GM18502 (cell line): ENCODE data around the gene MEX3B.
"Not testable (repeated sequence)": the region's sequence is repeated elsewhere in the genome, so short reads cannot be mapped to it uniquely, and the experiment has no call there.

Experiments used
- ATAC-seq: cut with Tn5 transposase; IDR thresholded peaks from one replicate; pipeline ENCODE4 v1.9.1; 2021; ENCODE audit warnings: mild to moderate bottlenecking; ENCODE audit not compliant: unreplicated experiment, poor library complexity

The MEX3B gene

DNA sequence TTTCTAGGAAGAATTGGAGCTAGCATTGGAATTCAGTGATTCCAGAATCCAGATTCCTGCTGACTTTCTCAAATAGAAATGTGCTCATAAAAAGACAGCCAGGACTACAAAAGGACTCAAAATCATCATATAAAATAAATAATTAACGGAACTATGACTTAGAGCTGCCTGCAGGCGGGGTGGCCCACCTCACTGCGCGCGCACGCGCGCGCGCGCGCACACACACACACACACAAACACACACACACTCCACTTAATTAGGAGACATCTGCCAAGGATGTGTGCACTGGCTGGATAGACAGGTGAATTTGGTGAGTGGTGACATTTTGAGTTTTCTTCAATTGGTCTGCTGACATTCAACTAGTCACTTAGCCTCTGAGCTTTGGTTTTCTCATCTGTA is 6.9 kb upstream of the MEX3B start:
- ATAC-seq, result no peak

DNA sequence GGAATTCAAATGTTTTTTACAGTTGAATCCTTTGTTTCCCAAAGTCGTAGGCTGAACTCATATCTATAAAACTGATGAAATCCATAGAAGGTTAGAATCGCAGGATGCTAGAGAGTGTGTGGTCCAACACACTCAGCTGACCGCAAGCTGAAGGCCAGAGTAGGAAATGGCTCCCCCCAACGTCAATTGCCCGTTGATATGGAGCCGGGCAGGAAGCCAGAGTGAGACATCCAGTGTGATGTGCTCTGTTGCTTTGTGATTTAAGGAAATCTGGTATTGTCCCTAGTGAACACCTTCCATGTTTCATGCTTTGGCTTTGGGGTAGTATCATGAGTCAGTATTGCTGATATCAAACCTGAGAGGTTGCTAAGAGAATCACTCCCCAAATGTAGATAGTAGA is 5.8 kb upstream of the MEX3B start:
- no peak for ATAC-seq

DNA sequence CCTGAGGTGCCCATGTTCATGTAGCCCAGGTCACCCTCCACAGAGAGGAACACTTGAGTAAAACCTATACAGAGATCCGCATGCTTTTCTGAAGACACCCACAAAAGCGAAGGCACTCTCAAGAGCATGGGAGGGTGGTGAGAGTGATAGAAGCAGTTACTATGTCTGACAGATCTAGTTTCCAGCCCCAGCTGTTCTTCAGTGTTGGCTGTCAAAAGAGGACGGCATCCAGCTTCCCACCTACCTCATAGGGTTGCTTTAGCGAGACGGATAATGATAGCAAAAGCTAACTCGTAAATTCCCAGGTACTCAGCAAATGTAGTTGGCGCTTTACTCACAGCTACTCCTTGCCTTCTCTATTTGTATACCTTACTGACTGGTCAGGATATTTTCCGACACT is 3.0 kb upstream of the MEX3B start:
- ATAC-seq, result no peak

DNA sequence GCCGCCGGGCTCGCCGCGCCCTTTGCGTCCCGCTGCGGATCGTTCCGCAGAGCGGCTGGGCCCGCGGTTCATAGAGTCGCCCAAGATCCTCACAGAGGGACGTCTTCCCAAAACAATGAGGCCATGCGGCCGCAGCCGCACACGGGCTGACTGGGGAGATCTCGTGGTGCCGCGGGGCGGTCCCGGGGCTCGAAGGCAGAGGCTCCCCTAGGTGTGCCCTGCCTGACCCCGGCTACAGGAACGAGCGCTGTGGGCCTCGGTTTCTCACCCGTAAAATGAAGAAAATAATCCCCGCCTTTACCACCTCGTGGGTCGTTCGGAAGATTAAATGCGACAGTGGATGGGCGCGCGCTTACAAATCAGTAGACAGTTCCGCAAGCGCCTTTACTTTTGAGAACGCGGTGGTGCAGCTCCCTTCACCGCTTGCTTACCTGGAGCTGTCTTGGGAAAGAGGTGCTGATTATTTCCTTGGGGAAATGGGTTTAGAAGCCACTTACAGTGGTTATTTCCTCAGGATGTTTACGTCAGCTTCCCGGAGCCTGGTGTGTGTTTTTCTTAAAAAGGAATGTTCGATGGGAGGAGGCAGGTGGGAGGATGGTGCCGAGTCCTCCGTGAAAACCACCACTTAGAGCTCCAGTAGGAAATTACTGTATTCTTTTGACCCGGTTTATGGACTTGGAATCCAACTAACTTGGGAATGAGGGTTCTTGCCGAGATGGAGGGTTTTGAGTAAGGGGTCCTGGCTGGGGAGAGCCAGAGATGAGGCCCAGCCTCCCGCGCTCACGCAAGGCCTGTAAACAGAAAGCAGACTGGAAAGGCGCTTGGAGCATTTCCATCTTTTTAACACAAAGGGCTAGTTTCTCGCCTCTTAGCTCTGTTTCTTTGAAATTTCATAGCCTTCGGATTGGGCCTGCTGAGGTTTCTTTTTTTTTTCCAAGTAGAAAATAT is 1.9 kb upstream of the MEX3B start:
- ATAC-seq, result peak; percentile 0

DNA sequence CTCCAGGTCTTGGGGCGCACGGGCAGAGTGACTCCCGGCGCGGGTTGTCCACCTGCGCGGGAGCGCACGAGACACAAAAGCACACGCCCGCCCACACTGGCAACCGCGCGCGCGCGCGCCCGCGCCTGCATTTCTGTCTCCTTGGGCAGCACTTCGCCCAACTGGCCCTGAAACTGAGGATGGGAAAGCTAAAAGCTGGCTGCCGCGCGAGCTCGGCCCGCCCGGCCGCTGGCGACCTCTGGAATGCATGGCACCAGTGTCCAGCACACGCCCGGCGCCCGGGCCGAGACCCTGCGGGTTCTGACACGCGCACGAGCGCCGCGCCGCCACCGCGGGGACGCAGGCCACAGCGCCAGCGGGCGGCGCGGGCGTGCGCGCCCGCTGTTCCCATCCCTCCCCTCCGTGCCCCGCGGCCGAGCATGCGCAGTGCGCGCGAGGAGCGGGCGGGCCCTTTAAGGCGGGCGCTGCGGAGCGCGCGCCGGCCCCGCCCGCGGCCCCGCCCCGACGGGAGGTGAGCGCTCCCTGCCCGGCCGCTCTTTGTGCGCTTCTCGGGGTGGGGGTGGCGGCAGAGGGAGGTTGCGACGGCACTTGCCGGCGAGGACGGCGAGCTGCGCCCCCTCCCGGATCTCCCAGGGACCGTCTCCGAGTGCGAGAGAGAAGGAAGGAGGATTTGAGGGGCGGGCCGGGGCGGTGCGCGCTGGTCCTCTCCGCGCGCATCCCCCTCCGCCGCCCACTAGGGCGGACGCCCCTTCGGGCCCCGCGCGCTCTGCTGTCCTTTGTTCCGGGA is 1.0 kb upstream of the MEX3B start:
- peak; percentile 75 for ATAC-seq

DNA sequence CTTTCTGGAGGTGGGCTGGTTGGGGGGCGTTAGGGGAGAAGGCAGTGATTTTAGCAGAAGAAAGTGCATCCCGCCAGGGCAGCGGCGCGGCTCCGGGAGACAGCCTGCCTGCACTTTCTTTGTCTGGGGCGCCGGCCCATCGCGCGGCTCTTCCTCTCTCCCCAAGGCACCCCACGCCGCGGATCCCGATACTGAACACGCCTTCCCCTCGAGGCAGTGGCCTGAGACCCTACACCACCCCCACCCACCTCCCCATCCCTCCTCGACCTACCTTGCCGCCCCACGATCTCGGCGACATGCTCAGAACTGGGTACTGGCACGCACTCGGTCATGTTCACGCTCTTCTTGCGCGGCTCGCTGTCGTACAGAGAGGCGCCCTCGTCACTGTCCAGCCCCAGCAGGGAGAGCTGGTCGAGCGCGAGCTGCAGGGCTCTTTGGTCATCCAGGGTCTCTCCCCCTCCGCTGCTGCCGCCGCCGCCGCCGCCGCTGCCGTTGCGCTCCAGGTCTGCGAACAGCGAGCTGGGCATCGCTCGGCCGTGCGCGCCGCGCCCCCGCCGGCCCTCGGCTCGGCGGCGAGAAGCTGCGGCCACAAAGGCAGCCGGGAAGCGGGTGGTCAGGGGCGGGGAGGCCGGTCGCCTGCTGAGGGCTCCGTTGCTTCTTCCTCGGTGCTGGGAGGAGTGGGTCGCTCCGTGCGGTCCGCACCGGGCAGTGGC is 483 bp downstream of the MEX3B start:
- peak; percentile 5 for ATAC-seq

DNA sequence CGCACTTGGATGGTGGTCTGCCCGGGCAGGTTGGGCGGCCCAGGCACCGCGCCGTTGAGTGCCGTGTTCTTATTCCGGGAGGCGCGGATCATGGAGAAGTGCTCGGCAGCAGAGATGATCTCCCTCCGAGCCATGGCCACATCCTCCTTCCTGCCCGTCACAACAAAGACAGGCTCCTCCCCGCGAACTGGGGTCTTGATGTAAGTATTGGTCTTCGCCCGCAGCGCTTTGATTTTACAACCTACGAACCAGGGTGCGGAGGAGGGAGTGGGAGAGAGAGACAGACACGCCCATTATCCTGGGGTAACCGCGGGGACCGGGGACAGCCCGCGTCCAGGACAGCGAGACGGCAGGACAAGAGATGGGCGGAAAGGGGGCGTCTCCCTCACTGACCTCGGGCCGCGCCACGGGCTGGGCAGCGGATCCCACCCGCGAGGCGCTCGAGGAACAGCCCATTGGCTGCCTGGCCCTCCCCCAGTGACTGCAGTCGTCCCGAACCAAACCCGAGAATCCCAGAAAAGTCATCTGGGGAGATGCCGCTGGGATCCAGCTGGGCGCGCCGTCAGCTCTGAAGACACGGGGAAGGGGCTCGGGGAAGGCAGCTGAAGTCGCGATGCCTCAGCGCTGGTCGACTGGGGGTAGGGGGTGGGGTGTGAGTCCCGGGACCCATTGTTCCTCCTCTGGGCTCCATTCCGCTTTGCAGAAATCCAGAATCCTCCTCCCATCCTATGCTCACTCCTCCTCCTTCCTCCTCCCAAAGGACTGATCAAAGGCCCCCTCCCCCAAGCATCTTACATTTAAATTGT is 1.2 kb downstream of the MEX3B start:
- ATAC-seq, result no peak

DNA sequence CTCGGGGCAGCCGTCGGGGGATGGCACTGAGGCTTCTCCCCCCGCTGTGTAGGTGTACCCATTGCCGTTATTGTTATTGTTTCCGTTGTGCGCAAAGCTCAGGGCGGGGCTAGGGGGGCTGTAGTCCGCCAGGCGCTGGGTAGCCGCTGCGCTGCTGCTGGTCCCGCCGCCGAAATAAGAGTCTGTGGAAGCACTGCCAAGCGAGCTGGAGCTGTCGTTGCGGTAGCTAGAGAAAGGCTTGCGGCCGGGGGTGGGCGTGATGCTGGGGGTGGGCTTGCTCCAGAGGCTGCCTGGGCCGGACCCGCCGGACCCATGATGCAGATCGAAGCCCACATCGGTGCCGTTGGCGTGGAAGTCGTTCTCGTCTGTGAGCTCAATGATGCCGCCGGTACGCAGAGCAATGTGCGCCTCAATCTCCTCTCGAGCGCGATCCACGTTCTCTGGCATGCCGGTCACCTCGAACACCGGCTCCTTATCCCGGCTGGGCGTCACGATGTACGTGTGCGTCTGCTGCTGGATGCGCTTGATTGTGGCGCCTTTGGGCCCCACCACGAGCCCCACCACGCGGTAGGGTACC is 1.9 kb downstream of the MEX3B start:
- ATAC-seq, result no peak

DNA sequence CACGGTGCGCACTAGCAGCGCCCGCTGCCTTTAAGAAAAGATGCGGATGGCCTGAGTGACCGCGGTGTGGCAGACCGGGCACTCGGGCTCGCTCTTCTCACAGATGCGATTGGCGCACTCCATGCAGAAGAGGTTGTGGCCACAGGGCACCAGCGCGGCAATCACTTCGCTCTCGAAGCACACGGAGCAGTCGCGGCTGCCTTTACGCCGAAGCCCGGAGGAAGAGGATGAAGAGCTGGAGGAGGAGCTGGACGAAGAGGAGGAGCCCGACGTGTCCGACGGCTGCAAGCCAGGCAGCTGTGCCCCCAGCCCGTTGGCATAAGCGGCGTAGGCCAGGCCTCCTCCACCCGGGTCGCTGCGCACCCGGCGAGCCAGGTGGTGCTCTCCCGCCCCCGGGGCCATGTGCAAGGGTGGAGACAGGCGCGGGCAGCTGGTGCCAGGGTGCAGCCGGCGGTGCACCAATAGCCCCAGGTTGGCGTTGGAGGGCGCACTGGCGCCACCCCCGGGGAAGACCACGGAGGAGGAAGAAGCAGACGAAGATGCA is 2.6 kb downstream of the MEX3B start:
- ATAC-seq, result no peak

DNA sequence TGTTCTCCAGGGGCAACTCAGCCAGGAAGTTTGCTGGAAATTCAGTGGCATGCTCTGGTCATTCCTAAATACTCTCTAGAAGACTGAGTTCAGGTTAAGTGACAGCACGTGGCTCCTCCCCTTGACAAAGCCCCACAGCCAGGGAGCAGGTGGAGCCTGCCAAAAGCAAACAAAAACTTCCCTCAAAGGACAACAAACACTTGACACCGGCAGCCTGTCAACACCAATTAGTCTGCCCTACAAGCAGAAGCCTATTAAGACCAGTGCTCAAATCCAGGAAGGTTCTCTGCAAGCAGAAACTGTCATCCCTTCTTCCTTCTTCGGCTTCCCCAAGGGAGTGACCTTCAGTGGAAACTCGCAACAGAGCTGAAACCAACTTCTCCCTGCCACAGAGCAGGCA is 5.0 kb downstream of the MEX3B start:
- no peak for ATAC-seq

DNA sequence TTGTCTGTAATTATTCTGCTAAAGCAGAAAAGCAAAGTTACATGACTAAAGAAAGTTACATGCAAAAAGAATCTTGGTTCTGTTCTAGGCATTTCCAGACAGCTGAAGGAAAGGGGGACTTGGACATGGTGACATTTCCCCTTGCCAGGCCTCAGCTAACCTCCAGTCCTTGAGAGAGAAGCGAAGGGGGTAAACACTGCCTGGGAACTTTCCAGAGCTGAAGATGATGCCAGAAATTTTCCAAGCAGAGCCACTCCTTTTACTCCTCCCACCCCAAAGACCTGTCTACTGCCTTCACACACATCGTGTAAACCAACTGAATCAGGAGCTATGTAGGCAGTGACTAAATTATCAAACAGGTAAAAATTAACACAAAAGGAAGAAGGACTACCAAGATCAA is 5.4 kb downstream of the MEX3B start:
- ATAC-seq, result no peak

DNA sequence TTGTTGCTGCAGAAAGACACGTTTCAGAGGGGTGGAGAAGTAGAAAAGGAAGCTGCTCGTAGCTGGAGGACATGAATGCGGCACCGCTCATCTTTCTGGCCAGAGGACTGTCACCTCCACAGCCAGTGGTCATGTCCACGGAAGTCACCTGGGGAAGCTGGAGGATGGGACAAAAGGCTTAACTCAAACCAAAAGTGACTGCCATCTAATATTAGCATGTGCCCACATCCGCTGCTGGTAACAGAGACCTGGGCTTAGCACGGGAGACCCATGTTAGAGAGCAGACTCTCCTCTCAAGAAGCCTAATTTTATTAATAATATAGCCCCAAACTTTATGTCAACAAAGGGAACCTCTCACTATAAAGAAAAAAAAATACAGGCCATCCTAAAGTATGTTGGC is 5.9 kb downstream of the MEX3B start:
- no peak for ATAC-seq

DNA sequence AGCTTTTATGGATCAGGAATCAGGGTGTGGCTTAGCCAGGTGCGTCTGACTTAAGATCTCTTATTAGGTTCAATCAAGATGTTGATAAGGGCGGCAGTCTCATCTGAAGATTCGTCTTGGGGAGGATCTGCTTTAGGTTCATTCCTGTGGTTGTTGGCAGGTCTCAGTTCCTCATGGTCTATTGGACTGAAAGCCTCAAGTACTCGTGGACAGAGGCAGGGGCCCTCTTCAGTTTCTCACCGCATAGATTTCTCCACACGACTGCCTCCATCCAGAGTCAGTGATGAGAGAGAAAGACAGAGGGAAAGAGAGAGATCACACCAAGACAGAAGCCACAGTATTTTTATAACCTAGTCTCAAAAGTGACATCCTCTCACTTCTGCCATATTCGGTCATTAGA is 9.4 kb downstream of the MEX3B start:
- no peak for ATAC-seq

DNA sequence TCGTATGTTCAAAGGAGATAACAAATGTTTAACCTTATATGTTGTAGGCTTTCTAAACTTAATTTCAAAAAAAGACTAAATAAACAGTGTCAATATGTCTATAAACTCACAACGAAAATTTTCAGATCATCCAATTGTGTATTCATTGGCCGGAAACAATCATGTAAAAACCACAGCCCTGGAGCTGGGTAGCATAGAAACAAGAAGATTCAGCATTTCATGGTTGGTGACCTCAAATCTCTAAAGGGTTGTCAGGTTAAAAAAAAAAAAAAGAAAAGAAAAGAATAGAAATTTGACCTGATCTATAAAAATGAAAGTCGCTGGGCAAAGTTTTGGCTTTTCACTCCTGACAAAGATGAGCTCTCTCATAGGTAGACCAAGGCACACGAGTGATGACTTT is 13.9 kb downstream of the MEX3B start:
- no peak for ATAC-seq

DNA sequence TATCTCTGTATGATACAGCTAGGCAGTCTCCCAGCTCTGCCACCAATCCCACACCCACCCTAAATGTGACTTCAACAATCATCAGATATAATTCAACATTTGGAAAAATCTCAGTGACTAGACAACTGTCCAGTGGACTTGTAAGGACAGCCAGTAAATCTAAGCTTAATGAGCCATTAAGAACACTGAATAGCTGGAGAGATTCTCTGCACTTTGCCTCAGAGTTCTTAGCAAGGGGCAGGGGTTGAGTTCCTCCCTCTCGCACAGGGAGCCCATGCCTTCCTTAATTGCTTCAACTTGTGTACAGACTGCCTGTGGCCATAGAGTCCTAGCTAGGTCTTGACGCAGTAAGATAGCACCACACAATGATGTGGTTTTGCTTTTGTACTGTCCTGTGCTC is 15.6 kb downstream of the MEX3B start:
- no peak for ATAC-seq

DNA sequence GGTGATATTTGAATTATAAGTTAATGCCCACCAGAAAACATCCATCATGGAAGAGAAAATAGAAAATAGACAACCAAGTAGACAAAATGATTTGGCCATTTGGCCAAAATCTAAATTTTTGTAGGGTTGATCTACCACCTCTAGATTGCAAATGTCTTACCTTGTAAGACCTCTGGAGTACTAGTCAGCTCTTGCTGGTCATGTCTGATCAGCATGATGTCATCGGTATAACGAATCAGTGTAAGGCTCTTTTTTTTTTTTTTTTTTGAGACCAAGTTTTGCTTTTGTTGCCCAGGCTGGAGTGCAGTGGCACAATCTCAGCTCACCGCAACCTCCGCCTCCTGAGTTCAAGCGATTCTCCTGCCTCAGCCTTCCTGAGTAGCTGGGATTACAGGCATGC is 17.7 kb downstream of the MEX3B start:
- not testable (repeated sequence) for ATAC-seq

DNA sequence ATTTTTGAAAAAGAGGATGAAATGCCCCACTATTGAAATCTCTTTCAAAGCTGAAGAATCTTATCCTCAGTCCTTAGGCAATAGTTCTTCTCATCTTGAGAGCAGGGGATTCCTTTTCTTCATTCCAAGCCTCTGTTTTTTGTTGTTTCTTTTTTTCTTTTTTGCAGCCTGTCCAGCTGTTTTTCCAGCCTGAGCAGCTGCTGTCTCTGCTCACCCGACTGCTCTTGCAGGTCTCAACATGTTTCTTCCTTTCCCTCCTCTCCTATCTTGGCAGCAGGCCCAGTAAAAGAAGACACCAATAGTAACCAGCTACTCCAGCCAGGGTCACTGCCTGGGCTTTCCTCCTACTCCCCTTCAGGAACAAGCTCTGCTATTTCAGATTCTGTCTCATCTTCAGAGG is 23.8 kb downstream of the MEX3B start:
- no peak for ATAC-seq

DNA sequence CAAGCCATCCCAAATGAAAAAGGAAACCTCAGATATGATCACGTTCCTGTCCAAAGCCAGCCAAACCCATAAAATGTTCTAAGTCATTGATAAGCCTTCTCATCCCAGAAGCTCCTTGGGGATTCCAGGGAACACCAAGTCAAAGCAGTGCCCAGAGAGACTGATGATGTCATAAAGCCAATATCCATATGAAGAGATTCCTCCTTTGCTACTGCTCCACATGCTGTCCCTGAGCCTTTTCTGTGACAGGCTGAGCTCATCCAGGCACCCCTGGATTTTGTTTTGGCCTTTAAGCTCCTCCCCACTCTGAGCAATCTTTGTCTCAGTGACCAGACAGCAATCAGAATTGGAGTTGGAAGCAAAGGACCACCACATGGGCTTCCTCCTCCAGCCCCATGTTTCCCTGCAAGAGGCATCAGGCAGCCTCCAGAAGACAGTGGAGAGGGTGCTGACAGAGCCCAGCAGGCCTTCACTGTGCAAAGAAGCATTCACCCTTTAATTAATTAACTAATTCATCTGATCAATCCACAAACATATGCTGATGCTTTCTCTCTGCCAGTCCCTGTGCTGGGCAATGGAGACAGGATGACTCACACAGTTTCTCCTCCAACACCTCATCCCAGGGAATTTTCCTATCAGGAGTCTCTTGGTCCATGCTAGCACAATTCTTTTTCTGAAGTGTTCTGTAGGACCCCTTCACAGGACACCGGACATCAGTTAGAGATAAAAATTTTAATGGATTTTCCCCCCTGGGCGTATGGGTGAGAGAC is 25.0 kb downstream of the MEX3B start:
- no peak for ATAC-seq

DNA sequence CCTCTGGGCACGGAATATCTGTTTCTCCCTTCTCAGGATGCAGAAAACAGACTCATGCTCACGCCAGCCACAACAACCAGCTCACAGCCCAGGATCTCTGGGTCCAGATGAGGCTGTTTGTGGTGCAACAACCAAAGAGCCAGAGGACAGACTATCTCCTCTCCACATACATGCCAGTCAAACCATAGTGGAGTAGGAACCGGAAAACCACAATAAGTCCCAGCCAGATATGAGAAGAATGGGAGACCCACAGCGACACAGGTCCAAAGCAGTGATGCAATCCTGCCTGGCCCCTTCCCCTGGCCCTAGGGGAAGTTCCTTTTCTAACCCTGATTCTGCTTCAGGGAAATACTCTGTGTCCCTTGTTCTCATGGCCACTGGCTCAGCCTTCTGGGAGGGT is 27.6 kb downstream of the MEX3B start:
- ATAC-seq, result no peak
